HG03565 (cell line): Measurements from ENCODE around the gene HLCS.

ENCODE experiments used
- ATAC-seq: cut with Tn5 transposase; IDR thresholded peaks from one replicate; pipeline ENCODE4 v1.9.1; 2021; ENCODE audit warnings: mild to moderate bottlenecking, moderate library complexity; ENCODE audit not compliant: unreplicated experiment

Gene HLCS

GRCh38 chr21:36915696-36916245 is 50.7 kb downstream of the HLCS start:
- no peak for ATAC-seq

DNA sequence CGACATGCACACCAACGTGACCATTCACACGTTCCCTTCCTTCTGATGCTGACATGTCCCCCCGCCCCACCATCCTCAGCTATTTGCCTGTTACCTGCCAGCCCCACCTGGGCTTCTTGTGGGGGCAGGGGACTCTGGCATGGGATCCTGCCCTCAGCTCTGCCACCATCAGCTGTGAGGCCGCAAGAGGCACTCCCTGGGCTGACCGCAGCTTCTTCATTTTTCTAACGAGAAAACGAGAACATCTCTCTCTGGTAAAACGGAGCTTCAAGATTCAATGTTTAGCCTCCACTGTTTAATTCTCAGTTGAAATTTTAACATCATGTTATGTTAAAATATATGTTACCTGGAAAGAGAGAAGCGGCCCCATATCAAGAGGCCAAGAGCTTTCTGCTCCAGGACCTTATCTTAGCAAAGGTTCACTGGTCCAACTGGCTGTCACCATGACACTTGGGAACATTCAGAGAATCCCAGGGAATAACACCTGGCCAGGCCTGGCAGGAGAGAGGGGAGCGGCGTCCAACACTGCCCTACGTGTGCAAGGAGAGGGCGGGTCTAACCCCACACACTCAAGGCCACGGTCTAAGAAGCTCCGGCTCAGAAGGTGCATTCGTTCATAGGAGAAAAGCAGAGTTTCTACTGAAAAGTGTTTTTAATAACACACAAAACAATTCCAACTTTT is 51.3 kb downstream of the HLCS start:
- ATAC-seq = no peak

- ATAC-seq = no peak
These were observed 52.0 kb downstream of the HLCS start for GRCh38 chr21:36914244-36915013.

GRCh38 chr21:36913247-36914169 is 53.0 kb downstream of the HLCS start:
- ATAC-seq = no peak

- ATAC-seq = no peak
These were observed 55.7 kb downstream of the HLCS start for GRCh38 chr21:36910581-36911307.

GRCh38 chr21:36909901-36910561 is 56.4 kb downstream of the HLCS start:
- no peak for ATAC-seq

DNA sequence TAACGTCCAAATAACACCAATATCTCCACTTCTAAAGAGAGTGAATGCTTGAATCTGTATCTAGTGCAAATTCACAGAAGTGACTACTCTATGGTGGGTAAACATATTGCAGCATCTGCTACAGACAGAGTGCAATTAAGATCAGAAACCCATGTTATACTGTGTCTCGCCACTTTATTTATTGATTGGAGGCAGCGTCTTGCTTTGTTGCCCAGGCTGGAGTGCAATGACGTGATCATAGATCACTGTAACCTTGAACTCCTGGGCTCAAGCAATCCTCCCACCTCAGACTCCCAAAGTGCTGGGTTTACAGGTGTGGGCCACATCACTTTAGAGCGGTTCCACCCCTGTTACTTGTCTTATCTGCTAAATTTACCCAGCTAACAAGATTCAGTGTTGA is 57.0 kb downstream of the HLCS start:
- no peak for ATAC-seq

GRCh38 chr21:36908260-36908908 is 58.1 kb downstream of the HLCS start:
- no peak for ATAC-seq

DNA sequence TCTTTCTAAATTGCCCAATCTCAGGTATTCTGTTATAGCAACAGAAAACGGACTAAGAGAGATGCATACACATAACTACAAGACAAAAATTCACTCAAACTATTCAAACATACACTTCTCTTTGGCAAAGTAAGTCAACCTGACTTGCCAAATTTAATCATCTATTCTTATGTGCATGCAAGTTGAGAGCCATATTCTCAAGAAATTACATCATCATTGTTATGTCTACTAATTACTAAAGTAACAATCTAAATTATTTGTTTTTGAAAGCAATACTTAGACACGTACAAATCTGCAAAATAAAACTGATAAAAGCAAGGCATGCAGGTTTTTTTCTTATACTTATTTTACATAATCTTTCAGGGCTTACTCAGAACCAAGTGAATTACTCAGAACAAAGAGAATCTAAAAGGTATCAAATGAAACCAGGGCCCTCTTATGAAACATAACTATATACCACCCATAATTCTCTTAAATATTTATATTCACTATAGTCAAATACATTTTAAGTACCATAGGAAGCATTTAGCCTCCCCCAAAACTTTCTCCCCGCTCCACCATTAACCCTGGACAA is 62.3 kb downstream of the HLCS start:
- ATAC-seq = no peak

DNA sequence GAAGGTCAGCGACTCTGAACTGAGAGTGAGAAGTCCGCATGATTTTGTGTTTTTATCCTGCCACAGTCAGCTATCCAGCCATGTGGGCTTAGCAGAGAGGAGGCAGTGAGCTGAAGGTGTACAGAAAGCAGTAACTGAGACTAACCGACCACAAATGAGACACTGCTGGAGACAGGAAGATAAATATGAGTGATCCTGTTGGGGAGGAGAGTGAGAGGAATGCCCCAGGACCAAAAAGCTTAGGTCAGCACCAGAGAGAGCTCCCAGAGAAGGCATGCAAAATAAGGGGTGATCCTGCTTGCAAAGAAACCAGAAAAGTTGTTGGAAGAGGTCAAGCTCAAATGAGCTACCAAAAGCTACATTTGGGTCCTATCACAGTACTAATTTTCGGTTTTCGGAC is 63.7 kb downstream of the HLCS start:
- ATAC-seq = no peak

GRCh38 chr21:36902331-36902730 is 64.1 kb downstream of the HLCS start:
- no peak for ATAC-seq

GRCh38 chr21:36901575-36901974 is 64.9 kb downstream of the HLCS start:
- ATAC-seq = no peak

- no peak for ATAC-seq
These were observed 72.9 kb downstream of the HLCS start for GRCh38 chr21:36893581-36893980.

GRCh38 chr21:36892201-36892600 is 74.3 kb downstream of the HLCS start:
- no peak for ATAC-seq

- ATAC-seq = no peak
These were observed 74.8 kb downstream of the HLCS start for GRCh38 chr21:36891692-36892091.

DNA sequence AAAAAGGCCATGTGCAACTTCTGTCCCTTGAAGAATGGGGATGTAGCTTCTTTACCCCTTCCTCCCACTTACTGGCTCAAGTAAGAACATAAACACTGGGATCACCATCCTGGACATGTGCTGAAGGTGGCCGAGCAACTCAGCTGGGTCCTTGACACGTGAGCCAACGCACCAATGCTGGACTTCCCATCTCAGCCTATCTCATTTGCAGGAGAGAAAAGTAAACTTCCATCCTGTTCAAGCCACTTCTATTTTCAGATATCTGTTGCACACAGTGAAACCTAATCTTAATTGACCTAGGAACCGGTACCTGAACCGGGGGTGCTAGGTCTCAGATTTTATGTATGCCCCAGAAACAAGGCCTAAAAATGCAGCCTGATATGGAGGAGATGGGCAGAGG is 75.3 kb downstream of the HLCS start:
- no peak for ATAC-seq

- no peak for ATAC-seq
These were observed 76.4 kb downstream of the HLCS start for GRCh38 chr21:36890086-36890485.

DNA sequence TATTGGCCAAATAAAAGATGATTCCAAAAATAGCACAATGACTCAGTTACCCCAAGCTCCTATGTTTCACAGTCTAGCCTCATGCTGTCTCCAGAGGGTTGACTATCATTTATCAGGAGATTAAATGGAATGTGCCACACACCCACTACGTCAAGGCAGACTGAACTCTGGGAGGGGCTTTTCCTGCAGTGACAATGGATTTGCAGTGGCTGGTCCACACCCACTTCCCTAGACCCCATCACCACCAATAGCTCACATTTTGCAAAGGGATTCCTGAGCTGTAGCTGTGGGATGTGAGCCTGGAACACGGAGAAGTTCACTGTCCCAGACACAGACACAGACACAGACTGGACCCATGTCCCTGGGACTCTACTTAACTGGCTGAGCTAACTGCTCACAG is 77.1 kb downstream of the HLCS start:
- ATAC-seq = no peak

GRCh38 chr21:36888466-36888865 is 78.0 kb downstream of the HLCS start:
- ATAC-seq = no peak
